ENCODE results near the gene PIGP.
A peak's percentile ranks its signal among the peaks of the same experiment; 100 is the strongest.
"Not testable (repeated sequence)": the region's sequence is repeated elsewhere in the genome, so short reads cannot be mapped to it uniquely, and the experiment has no call there.

The PIGP gene

GRCh38 chr21:37075214-37075770, 2.4 kb upstream of the PIGP start:
- DNase-seq: no peak

GRCh38 chr21:37074546-37074945, 1.7 kb upstream of the PIGP start:
- no peak for DNase-seq

- DNase-seq: no peak
These were observed 1.3 kb upstream of the PIGP start for GRCh38 chr21:37074197-37074510.

- DNase-seq: peak in 1 of 2 experiments; percentile 60
These were observed 736 bp upstream of the PIGP start for GRCh38 chr21:37073417-37074196.

- peak; percentile 86 to 92 for DNase-seq
These were observed 440 bp downstream of the PIGP start for GRCh38 chr21:37072274-37072987.

- peak; percentile 10 to 27 for DNase-seq
These were observed 1.2 kb downstream of the PIGP start for GRCh38 chr21:37071561-37072273.

- DNase-seq: no peak
These were observed 7.2 kb downstream of the PIGP start for GRCh38 chr21:37065561-37066177.

GRCh38 chr21:37064841-37065240, 8.0 kb downstream of the PIGP start:
- no peak for DNase-seq

- DNase-seq: no peak
These were observed 9.4 kb downstream of the PIGP start for GRCh38 chr21:37063433-37063832.

GRCh38 chr21:37062593-37062935, 10.3 kb downstream of the PIGP start:
- DNase-seq: no peak

- no peak for DNase-seq
These were observed 10.8 kb downstream of the PIGP start for GRCh38 chr21:37061926-37062592.

GRCh38 chr21:37060296-37060695, 12.6 kb downstream of the PIGP start:
- DNase-seq: peak; percentile 28 to 69

GRCh38 chr21:37059181-37059580, 13.7 kb downstream of the PIGP start:
- DNase-seq: no peak

- DNase-seq: no peak
These were observed 14.6 kb downstream of the PIGP start for GRCh38 chr21:37058261-37058660.

- DNase-seq: no peak
These were observed 15.3 kb downstream of the PIGP start for GRCh38 chr21:37057614-37058013.

GRCh38 chr21:37055271-37055855, 17.5 kb downstream of the PIGP start:
- no peak for DNase-seq

GRCh38 chr21:37049741-37050140, 23.1 kb downstream of the PIGP start:
- DNase-seq: not testable (repeated sequence)

- no peak for DNase-seq
These were observed 25.8 kb downstream of the PIGP start for GRCh38 chr21:37047079-37047478.

GRCh38 chr21:37045556-37045955, 27.3 kb downstream of the PIGP start:
- DNase-seq: no peak

- no peak for DNase-seq
These were observed 27.7 kb downstream of the PIGP start for GRCh38 chr21:37045149-37045548.

- DNase-seq: no peak
These were observed 28.2 kb downstream of the PIGP start for GRCh38 chr21:37044643-37045042.

GRCh38 chr21:37043818-37044217, 29.1 kb downstream of the PIGP start:
- no peak for DNase-seq
